ENCODE results near the gene KCNJ3.

Gene KCNJ3

GRCh38 chr2:154724194-154724797 is 25.8 kb downstream of the KCNJ3 start:
- no peaks in the 10 kb centered on the region for H3K4me1 ChIP-seq (ENCODE audit: control insufficient read depth in 1 of 2, insufficient read depth in 1 of 2, low read depth in 1 of 2, low read length in 1 of 2)
- H3K36me3 ChIP-seq = no peaks in the 10 kb centered on the region
- H3K9me3 ChIP-seq = no peaks in the 10 kb centered on the region
- H3K4me3 ChIP-seq (ENCODE audit: low read depth in 1 of 2, low read length in 1 of 2) = no peak overlapping the region
- no peak overlapping the region for H3K27ac ChIP-seq
- TF ChIP-seq, protein P1, sequence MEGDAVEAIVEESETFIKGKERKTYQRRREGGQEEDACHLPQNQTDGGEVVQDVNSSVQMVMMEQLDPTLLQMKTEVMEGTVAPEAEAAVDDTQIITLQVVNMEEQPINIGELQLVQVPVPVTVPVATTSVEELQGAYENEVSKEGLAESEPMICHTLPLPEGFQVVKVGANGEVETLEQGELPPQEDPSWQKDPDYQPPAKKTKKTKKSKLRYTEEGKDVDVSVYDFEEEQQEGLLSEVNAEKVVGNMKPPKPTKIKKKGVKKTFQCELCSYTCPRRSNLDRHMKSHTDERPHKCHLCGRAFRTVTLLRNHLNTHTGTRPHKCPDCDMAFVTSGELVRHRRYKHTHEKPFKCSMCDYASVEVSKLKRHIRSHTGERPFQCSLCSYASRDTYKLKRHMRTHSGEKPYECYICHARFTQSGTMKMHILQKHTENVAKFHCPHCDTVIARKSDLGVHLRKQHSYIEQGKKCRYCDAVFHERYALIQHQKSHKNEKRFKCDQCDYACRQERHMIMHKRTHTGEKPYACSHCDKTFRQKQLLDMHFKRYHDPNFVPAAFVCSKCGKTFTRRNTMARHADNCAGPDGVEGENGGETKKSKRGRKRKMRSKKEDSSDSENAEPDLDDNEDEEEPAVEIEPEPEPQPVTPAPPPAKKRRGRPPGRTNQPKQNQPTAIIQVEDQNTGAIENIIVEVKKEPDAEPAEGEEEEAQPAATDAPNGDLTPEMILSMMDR (IDR thresholded peaks at IDR 0.05) = no peak
- H3K27me3 ChIP-seq = no peaks in the 10 kb centered on the region

DNA sequence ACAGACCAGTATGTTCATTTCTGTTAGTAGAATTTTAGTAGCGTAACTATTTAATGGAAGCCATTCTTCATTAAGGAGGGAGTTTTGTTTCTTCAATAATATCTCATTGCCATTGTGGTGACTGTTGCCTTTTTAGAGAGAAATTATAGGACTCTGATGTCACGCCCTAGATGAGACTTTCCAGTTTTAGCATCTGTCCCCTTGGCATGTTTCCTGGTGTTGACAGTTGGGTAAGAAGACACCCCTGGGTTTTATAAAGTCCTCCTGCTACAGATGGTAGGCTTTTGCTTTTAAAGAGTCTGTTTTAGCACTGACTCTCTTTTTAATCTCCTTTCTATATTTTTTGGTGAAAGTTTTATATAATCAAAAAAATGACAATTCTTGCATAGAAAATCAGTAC is 41.9 kb downstream of the KCNJ3 start:
- Histone ChIP-seq H3K27me3 (no peaks in the 10 kb centered on the region), H3K4me1 (ENCODE audit: control insufficient read depth in 1 of 2, insufficient read depth in 1 of 2, low read depth in 1 of 2, low read length in 1 of 2) (no peaks in the 10 kb centered on the region), H3K9me3 (no peaks in the 10 kb centered on the region), H3K4me3 (ENCODE audit: low read depth in 1 of 2, low read length in 1 of 2) (no peak overlapping the region), H3K27ac (no peak overlapping the region), H3K36me3 (no peaks in the 10 kb centered on the region)
- TF ChIP-seq, protein P1 (IDR thresholded peaks at IDR 0.05) = no peak

- Histone ChIP-seq H3K9me3 (no peaks in the 10 kb centered on the region), H3K4me1 (ENCODE audit: control insufficient read depth in 1 of 2, insufficient read depth in 1 of 2, low read depth in 1 of 2, low read length in 1 of 2) (no peaks in the 10 kb centered on the region), H3K4me3 (ENCODE audit: low read depth in 1 of 2, low read length in 1 of 2) (no peak overlapping the region), H3K36me3 (no peaks in the 10 kb centered on the region), H3K27ac (no peak overlapping the region), H3K27me3 (no peaks in the 10 kb centered on the region)
- TF ChIP-seq, protein P1 (IDR thresholded peaks at IDR 0.05) = no peak
Measured at GRCh38 chr2:154758871-154759270, 60.4 kb downstream of the KCNJ3 start.

DNA sequence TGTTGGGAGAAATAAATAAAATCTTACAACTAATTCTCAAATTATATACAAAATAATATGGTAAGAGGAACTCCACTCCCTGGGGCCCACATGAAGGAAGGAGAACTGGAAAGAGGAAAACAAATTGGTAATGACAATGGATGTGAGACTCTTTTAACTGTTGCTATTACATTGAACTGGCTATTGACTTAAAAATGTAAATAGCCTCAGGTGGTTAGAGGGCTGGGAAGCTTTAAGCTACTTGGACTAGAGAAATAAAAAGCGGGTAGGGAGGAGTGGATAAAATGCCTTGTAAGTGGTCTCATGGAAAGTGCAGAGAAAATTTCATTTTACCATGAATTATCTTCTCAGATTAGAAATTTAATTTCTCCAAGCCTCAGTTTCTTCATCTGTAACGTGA is 64.1 kb downstream of the KCNJ3 start:
- Histone ChIP-seq H3K4me3 (ENCODE audit: low read depth in 1 of 2, low read length in 1 of 2) (no peak overlapping the region), H3K27ac (no peak overlapping the region), H3K9me3 (no peaks in the 10 kb centered on the region), H3K27me3 (no peaks in the 10 kb centered on the region), H3K36me3 (no peaks in the 10 kb centered on the region), H3K4me1 (ENCODE audit: control insufficient read depth in 1 of 2, insufficient read depth in 1 of 2, low read depth in 1 of 2, low read length in 1 of 2) (no peaks in the 10 kb centered on the region)
- TF ChIP-seq, protein P1 (IDR thresholded peaks at IDR 0.05) = no peak

DNA sequence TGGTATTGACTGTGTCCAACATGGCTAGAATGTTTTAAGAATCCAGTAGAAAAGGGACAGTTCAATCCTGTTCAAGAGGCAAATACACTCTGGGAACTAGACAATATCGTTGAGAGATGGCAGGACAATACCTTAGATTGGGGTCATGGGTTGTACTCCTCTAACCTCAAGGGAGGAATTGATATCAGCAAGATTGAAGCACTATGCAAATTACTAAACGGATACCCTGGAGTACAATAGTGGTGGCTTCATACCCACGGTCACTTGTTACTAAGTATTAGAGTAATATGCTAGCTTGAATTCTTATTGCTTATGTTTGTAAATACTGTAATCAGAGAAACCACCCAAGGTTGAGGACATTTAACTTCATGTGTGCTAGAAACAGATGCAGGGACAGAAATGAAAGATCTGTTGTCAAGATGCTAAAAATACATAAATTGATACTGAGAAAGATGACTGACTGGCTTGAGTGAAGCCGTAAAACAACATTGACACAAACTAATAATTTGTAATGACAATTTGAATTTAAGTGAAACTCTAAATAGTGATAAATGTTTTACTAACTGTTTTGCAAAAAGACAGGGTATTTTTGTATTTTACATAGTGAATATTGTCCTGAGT is 73.3 kb downstream of the KCNJ3 start:
- Histone ChIP-seq H3K36me3 (no peaks in the 10 kb centered on the region), H3K4me3 (ENCODE audit: low read depth in 1 of 2, low read length in 1 of 2) (no peak overlapping the region), H3K27ac (no peak overlapping the region), H3K27me3 (no peaks in the 10 kb centered on the region), H3K4me1 (ENCODE audit: control insufficient read depth in 1 of 2, insufficient read depth in 1 of 2, low read depth in 1 of 2, low read length in 1 of 2) (no peaks in the 10 kb centered on the region), H3K9me3 (no peaks in the 10 kb centered on the region)
- TF ChIP-seq, protein P1 (IDR thresholded peaks at IDR 0.05) = no peak

Measured in neutrophil (primary cell).